CD4-positive, alpha-beta T cell treated with Interleukin-6 at 100 ng/mL for 8 hours (primary cell): ENCODE results near the gene ANKRD12.
"Not testable (repeated sequence)": the region's sequence is repeated elsewhere in the genome, so short reads cannot be mapped to it uniquely, and the experiment has no call there.

Source experiments
- DNase-seq: peaks from one replicate; pipeline ENCODE4 v3.0.0-alpha.2; 2020; ENCODE audit warnings: mixed read lengths, low spot score

Gene ANKRD12

DNA sequence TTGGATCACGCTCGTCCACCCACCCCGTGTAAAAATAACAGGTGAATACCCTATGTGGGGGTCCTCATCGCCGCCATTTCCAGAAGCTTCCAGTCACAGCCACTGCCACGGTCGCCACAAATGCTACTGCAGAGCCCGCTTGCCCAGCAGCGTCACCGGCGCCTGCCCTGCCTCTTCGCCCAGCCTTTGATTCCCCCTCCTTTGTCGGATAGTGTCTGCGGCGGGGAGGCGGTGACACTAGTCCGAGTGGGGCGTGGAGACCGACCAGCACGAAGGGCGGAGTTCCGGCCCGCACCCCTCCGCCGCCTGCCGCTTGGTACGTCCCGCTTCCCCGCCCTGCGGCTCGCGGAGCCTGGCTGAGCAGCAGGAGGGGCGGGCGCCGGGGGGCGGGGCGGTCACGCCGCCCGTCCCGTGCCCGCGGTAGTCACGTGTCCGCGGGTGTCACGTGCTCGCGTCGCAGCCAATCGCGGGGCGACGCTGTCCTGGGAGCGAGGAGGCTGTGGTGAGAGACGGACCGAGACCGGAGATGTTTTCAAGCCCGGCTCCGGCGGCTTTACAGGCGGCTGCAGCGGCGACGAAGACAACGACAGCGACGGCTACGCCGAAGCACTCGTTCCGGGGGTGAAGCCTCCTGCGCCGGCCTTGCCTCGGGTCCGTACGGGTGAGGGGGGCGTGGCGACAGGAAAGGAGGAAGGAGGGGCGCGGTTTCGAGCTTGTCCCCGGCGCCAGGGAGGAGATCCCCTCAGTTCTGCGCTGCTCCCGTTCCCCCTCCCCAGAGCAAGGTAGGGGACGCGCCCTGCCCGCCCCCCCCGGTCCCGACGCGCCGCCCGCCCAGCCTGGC lies at the start of gene ANKRD12:
TSS of gene ANKRD12 (plus strand) at position 467 of the 841 bp plus-strand sequence. CDS start 45,652 bp downstream, outside the sequence.
- DNase-seq, result peak; percentile 97

GRCh38 chr18:9087144-9087543 lies 49.4 kb upstream of the ANKRD12 start:
- no peak for DNase-seq

- no peak for DNase-seq
These were observed 48.3 kb upstream of the ANKRD12 start for GRCh38 chr18:9088252-9088651.

- DNase-seq, result not testable (repeated sequence)
These were observed 47.9 kb upstream of the ANKRD12 start for GRCh38 chr18:9088727-9089126.

DNA sequence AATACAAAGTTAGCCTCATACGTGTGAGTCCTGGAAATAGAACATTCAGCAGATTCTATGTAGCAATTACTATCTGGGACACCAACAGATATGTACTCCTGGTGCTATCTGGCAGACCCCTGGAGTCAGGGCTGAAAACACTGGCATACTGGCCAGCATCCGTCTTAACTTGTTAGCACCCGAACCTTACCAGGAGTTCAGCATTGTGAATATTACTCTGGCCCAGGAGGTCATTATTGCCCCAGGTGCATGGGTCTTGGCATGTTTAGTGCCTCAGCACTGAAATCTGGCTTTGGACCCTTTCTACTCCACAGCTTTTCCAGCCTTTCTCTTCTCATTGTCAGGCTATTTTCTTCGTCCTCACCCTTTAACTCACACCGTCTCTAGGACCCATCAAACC lies 46.0 kb upstream of the ANKRD12 start:
- no peak for DNase-seq

GRCh38 chr18:9091066-9091476 lies 45.5 kb upstream of the ANKRD12 start:
- DNase-seq, result peak; percentile 35

GRCh38 chr18:9092665-9093064 lies 43.9 kb upstream of the ANKRD12 start:
- no peak for DNase-seq

GRCh38 chr18:9093109-9093508 lies 43.5 kb upstream of the ANKRD12 start:
- DNase-seq, result not testable (repeated sequence)

- no peak for DNase-seq
These were observed 42.0 kb upstream of the ANKRD12 start for GRCh38 chr18:9094307-9095226.

GRCh38 chr18:9095297-9096006 lies 41.1 kb upstream of the ANKRD12 start:
- peak; percentile 64 for DNase-seq

DNA sequence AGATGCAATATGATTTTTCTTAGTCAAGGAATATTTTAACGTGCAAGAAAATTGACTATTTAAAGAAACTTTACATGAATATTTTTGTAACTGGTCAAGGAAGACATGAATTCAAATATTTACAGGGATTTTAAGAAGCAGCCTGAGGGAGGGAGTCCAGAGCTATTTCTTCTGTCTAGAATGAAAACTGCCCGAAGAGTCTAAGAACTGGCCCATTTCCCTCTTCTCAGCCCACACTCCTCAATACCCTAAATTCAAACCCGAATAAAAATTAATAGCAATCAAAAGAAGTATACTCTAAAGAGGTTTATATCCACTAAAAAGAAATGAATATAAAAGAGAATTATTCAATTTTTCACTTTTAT lies 40.6 kb upstream of the ANKRD12 start:
- DNase-seq, result no peak

GRCh38 chr18:9096685-9097084 lies 39.9 kb upstream of the ANKRD12 start:
- no peak for DNase-seq

- DNase-seq, result no peak
These were observed 39.2 kb upstream of the ANKRD12 start for GRCh38 chr18:9097349-9097748.

- no peak for DNase-seq
These were observed 35.8 kb upstream of the ANKRD12 start for GRCh38 chr18:9100796-9101195.

GRCh38 chr18:9101730-9102507 lies 34.7 kb upstream of the ANKRD12 start:
- DNase-seq, result peak; percentile 63

- DNase-seq, result peak; percentile 97
These were observed 33.8 kb upstream of the ANKRD12 start, which contains the start of gene NDUFV2 for GRCh38 chr18:9102508-9103375. Gene NDUFV2 (plus strand): TSS chr18:9102699. CDS start chr18:9102744, 45 bp downstream.

- DNase-seq, result peak; percentile 33
These were observed 33.2 kb upstream of the ANKRD12 start for GRCh38 chr18:9103376-9103873.

- DNase-seq, result no peak
These were observed 32.2 kb upstream of the ANKRD12 start for GRCh38 chr18:9104244-9104901.

- DNase-seq, result no peak
These were observed 31.2 kb upstream of the ANKRD12 start for GRCh38 chr18:9105420-9105819.

GRCh38 chr18:9106094-9106493 lies 30.5 kb upstream of the ANKRD12 start:
- DNase-seq, result no peak
